SK-N-SH (cell line): Measurements from ENCODE around the gene LEKR1. TPM values are rescaled to one million over a fixed set of nuclear protein-coding genes. Genes with fewer than 3 reads are reported as not detected.

ENCODE experiments used
- CTCF ChIA-PET: fragments of 300-600, 350-600 bp; formaldehyde crosslinking; extraction: SDS; loops from one replicate; lab custom pipeline; 2021; lab: Yijun Ruan, JAX
- POLR2A ChIA-PET: fragments of 350-600 bp; sonication (Branson Sonifier 250); formaldehyde crosslinking; extraction: SDS; loops from one replicate; lab custom pipeline; 2020; ENCODE audit warnings: antibody characterized with exemption, inconsistent platforms; lab: Yijun Ruan, JAX
- DNase-seq: peaks from one replicate; pipeline ENCODE4 v3.0.0; 2012
- H2AFZ ChIP-seq: fragments of 200-600 bp; sonication (generic); 2 replicates; pipeline ENCODE4 v1.8.1; 2016; ENCODE audit warnings: antibody characterized with exemption, mild to moderate bottlenecking, low read depth
- H3F3A ChIP-seq: fragments of 200-600 bp; sonication (generic); replicated peaks from 2 replicates; pipeline ENCODE3; 2016; ENCODE audit warnings: antibody characterized with exemption, mild to moderate bottlenecking; ENCODE audit not compliant: insufficient read depth
- H3K27ac ChIP-seq, 2 experiments: fragments of 200-500 bp in 1 of 2; fragments of 200-600 bp in 1 of 2; sonication (Bioruptor generic) in 1 of 2; sonication (generic), shearing (Covaris generic) in 1 of 2; 2 replicates each; pipeline versions ENCODE4 v1.5.1 to v1.6.1; 2014 to 2016; ENCODE audit warnings: low read depth in 2 of 2, inconsistent platforms in 1 of 2, low read length in 1 of 2, mild to moderate bottlenecking in 1 of 2, mixed read lengths in 1 of 2
- H3K27me3 ChIP-seq: fragments of 200-600 bp; sonication (generic), shearing (Covaris generic); 2 replicates; pipeline ENCODE4 v1.6.1; 2016; ENCODE audit warnings: mixed run types; ENCODE audit not compliant: insufficient read depth
- H3K36me3 ChIP-seq, 2 experiments: fragments of 200-500 bp in 1 of 2; fragments of 200-600 bp in 1 of 2; sonication (Bioruptor generic) in 1 of 2; sonication (generic) in 1 of 2; replicated peaks in 1 of 2; 2 replicates each; pipeline versions ENCODE3 to v1.5.1; 2014 to 2016; ENCODE audit warnings: low read length in 1 of 2, mild to moderate bottlenecking in 1 of 2; ENCODE audit not compliant: insufficient read depth in 2 of 2, control insufficient read depth in 1 of 2
- H3K4me1 ChIP-seq, 2 experiments: fragments of 200-500 bp in 1 of 2; fragments of 200-600 bp in 1 of 2; sonication (Bioruptor generic) in 1 of 2; sonication (generic), shearing (Covaris generic) in 1 of 2; 2 replicates each; pipeline versions ENCODE4 v1.5.1 to v1.6.1; 2014 to 2016; ENCODE audit warnings: low read depth in 1 of 2, low read length in 1 of 2, mixed run types in 1 of 2; ENCODE audit not compliant: insufficient read depth in 2 of 2, control insufficient read depth in 1 of 2
- H3K4me2 ChIP-seq: fragments of 200-600 bp; sonication (generic), shearing (Covaris generic); 2 replicates; pipeline ENCODE4 v1.6.1; 2017; ENCODE audit warnings: mixed run types
- H3K4me3 ChIP-seq, 2 experiments: fragments of 200-500 bp in 1 of 2; fragments of 200-600 bp in 1 of 2; sonication (Bioruptor generic) in 1 of 2; sonication (generic), shearing (Covaris generic) in 1 of 2; 2 replicates each; pipeline versions ENCODE4 v1.5.1 to v1.8.1; 2014 to 2016; ENCODE audit warnings: low read depth in 2 of 2, inconsistent platforms in 1 of 2, low read length in 1 of 2, mild to moderate bottlenecking in 1 of 2, mixed read lengths in 1 of 2, moderate library complexity in 1 of 2
- H3K79me2 ChIP-seq: fragments of 200-600 bp; sonication (generic); 2 replicates; pipeline ENCODE4 v1.8.1; 2017; ENCODE audit warnings: mild to moderate bottlenecking; ENCODE audit not compliant: insufficient read depth
- H3K9ac ChIP-seq: fragments of 200-600 bp; sonication (generic); 2 replicates; pipeline ENCODE4 v1.6.1; 2017; ENCODE audit warnings: mixed run types
- H3K9me2 ChIP-seq: fragments of 200-600 bp; sonication (generic); 2 replicates; pipeline ENCODE4 v1.6.1; 2017; ENCODE audit warnings: mixed run types
- H3K9me3 ChIP-seq: fragments of 200-600 bp; sonication (generic); 2 replicates; pipeline ENCODE4 v1.6.1; 2017; ENCODE audit warnings: mixed run types, mild to moderate bottlenecking, moderate library complexity
- H4K20me1 ChIP-seq: fragments of 200-600 bp; sonication (generic); 2 replicates; pipeline ENCODE4 v1.6.1; 2017; ENCODE audit warnings: mild to moderate bottlenecking, mixed run types; ENCODE audit not compliant: insufficient read depth
- FOSL2 ChIP-seq: IDR thresholded peaks from 2 replicates; pipeline ENCODE4 v1.4.0; 2012; ENCODE audit warnings: low read depth, mild to moderate bottlenecking, moderate library complexity, borderline replicate concordance
- GABPA ChIP-seq: IDR thresholded peaks from 2 replicates; pipeline ENCODE4 v1.4.0; 2012; ENCODE audit warnings: low read depth, mild to moderate bottlenecking
- MEF2A ChIP-seq: IDR thresholded peaks from 2 replicates; pipeline ENCODE4 v1.4.0; 2012; ENCODE audit warnings: low read depth, borderline replicate concordance
- POLR2AphosphoS5 ChIP-seq: IDR thresholded peaks from 2 replicates; pipeline ENCODE4 v1.6.1; 2012; ENCODE audit warnings: low read depth, low read length
- RAD21 ChIP-seq: IDR thresholded peaks from 2 replicates; pipeline ENCODE4 v1.6.1; 2012; ENCODE audit warnings: mild to moderate bottlenecking, low read length
- RCOR1 ChIP-seq: fragments of 150-350 bp; IDR thresholded peaks from 2 replicates; pipeline ENCODE4 v1.6.1; 2017; ENCODE audit warnings: antibody characterized with exemption, low read length
- REST ChIP-seq: IDR thresholded peaks from 2 replicates; pipeline ENCODE4 v1.6.1; 2012; ENCODE audit warnings: mild to moderate bottlenecking, low read depth, low read length, moderate library complexity
- RFX5 ChIP-seq: IDR thresholded peaks from 2 replicates; pipeline ENCODE4 v1.6.1; 2012; ENCODE audit warnings: mild to moderate bottlenecking, improper control_type of control experiment, low read length
- RXRA ChIP-seq: IDR thresholded peaks from 2 replicates; pipeline ENCODE4 v1.4.0; 2012; ENCODE audit warnings: low read depth, mild to moderate bottlenecking, borderline replicate concordance
- SMC3 ChIP-seq: IDR thresholded peaks from 2 replicates; pipeline ENCODE4 v1.6.1; 2012; ENCODE audit warnings: low read depth, low read length, improper control_type of control experiment
- WGBS: methylation state at CpG from one replicate; pipeline ENCODE4 v1.1.6; 2017; ENCODE audit warnings: low lambda C conversion rate; 5-methylcytosine and 5-hydroxymethylcytosine counted together
- polyA plus RNA-seq, 3 experiments: library from polyadenylated mRNA; depleted of rRNA; stranded (reverse); fragments of >200 nt; gene quantifications; 2 replicates each; pipeline ENCODE4 v1.2.3, GENCODE V29; 2012
- TF ChIP-seq, protein P1 (sequence below): fragments of 200-600 bp; sonication (generic); IDR thresholded peaks from 2 replicates; pipeline ENCODE4 v1.6.1; 2017; ENCODE audit warnings: antibody characterized with exemption, mild to moderate bottlenecking, moderate library complexity

The LEKR1 gene
- polyA plus RNA-seq, 1 of the 3 experiments (the other 2 are of a cell fraction): 0.30 TPM

GRCh38 chr3:157045238-157045850 is 219.2 kb downstream of the LEKR1 start:
- CTCF ChIA-PET: interaction anchor here (1.3 kb wide), 1 partner anchor 26 kb away, joined by 3 read pairs; no protein-coding TSS in a partner anchor

More at GRCh38 chr3:157045238-157045850, 219.2 kb downstream of the LEKR1 start:
- H3K36me3 ChIP-seq: no peaks in the 10 kb centered on the region
- no peaks in the 10 kb centered on the region for H3K9me2 ChIP-seq
- WGBS: 79% methylated on average over 12 of the region's 12 CpGs
- no peak overlapping the region for H3K4me2 ChIP-seq
- no peaks in the 10 kb centered on the region for H3K9me3 ChIP-seq
- no peaks in the 10 kb centered on the region for H3K4me1 ChIP-seq
- no peak overlapping the region for H2AFZ ChIP-seq
- TF ChIP-seq REST (no peak), RXRA (no peak), MEF2A (no peak), RCOR1 (no peak), RFX5 (no peak), SMC3 (no peak), GABPA (no peak), POLR2AphosphoS5 (no peak), RAD21 (no peak), FOSL2 (no peak)
- TF ChIP-seq, protein P1, sequence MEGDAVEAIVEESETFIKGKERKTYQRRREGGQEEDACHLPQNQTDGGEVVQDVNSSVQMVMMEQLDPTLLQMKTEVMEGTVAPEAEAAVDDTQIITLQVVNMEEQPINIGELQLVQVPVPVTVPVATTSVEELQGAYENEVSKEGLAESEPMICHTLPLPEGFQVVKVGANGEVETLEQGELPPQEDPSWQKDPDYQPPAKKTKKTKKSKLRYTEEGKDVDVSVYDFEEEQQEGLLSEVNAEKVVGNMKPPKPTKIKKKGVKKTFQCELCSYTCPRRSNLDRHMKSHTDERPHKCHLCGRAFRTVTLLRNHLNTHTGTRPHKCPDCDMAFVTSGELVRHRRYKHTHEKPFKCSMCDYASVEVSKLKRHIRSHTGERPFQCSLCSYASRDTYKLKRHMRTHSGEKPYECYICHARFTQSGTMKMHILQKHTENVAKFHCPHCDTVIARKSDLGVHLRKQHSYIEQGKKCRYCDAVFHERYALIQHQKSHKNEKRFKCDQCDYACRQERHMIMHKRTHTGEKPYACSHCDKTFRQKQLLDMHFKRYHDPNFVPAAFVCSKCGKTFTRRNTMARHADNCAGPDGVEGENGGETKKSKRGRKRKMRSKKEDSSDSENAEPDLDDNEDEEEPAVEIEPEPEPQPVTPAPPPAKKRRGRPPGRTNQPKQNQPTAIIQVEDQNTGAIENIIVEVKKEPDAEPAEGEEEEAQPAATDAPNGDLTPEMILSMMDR: no peak
- H3F3A ChIP-seq: no peaks in the 10 kb centered on the region
- no peak overlapping the region for H3K4me3 ChIP-seq
- no peak overlapping the region for H3K27ac ChIP-seq
- no peaks in the 10 kb centered on the region; the same call in 1 of the 2 replicates for H3K27me3 ChIP-seq
- no peak for DNase-seq
- no peak overlapping the region for H3K9ac ChIP-seq
- POLR2A ChIA-PET: no interaction called here
- no peaks in the 10 kb centered on the region for H4K20me1 ChIP-seq
- H3K79me2 ChIP-seq: no peaks in the 10 kb centered on the region
